GM19099 (cell line): ENCODE measurements around the gene TDP1.

Experiments
- POLR2A ChIP-seq: IDR thresholded peaks from 3 replicates; pipeline ENCODE4 v1.6.1; 2011; ENCODE audit warnings: low read depth; ENCODE audit not compliant: insufficient read length; ENCODE audit errors: extremely low read depth

The TDP1 gene

GRCh38 chr14:90040411-90040810 lies 84.7 kb downstream of the TDP1 start:
- TF ChIP-seq POLR2A, result no peak

GRCh38 chr14:90042496-90043252 lies 86.9 kb downstream of the TDP1 start:
- TF ChIP-seq POLR2A, result no peak

- no peak for TF ChIP-seq POLR2A
Measured at GRCh38 chr14:90045616-90046015, 89.9 kb downstream of the TDP1 start.

- no peak for TF ChIP-seq POLR2A
Measured at GRCh38 chr14:90049390-90049789, 93.7 kb downstream of the TDP1 start.

GRCh38 chr14:90050271-90050670 lies 94.5 kb downstream of the TDP1 start:
- TF ChIP-seq POLR2A, result no peak

GRCh38 chr14:90053044-90053443 lies 97.3 kb downstream of the TDP1 start:
- no peak for TF ChIP-seq POLR2A

- no peak for TF ChIP-seq POLR2A
Measured at GRCh38 chr14:90054803-90055202, 99.1 kb downstream of the TDP1 start.

GRCh38 chr14:90056826-90057225 lies 101.1 kb downstream of the TDP1 start:
- TF ChIP-seq POLR2A, result no peak

- no peak for TF ChIP-seq POLR2A
Measured at GRCh38 chr14:90058876-90059458, 103.2 kb downstream of the TDP1 start.

- TF ChIP-seq POLR2A, result no peak
Measured at GRCh38 chr14:90060312-90060964, 104.7 kb downstream of the TDP1 start.

GRCh38 chr14:90060965-90061684 lies 105.4 kb downstream of the TDP1 start:
- no peak for TF ChIP-seq POLR2A

- TF ChIP-seq POLR2A, result no peak
Measured at GRCh38 chr14:90061685-90062126, 106.0 kb downstream of the TDP1 start, which contains the start of gene KCNK13. TSS of gene KCNK13 (plus strand) at chr14:90061994. CDS start at chr14:90062206, 212 bp downstream.

GRCh38 chr14:90062127-90062794 lies 106.5 kb downstream of the TDP1 start:
- no peak for TF ChIP-seq POLR2A

- no peak for TF ChIP-seq POLR2A
Measured at GRCh38 chr14:90062822-90063539, 107.3 kb downstream of the TDP1 start.
